Large intestine (tissue), 3 donors: Measurements from ENCODE around the gene CLINT1. TPM values are rescaled to one million over a fixed set of nuclear protein-coding genes. Genes with fewer than 3 reads are reported as not detected.

Experiments used
- DNase-seq, 2 donors: peaks; one replicate each; pipeline versions ENCODE4 v3.0.0 to v3.0.0-alpha.2; 2013
- H3K27ac ChIP-seq: one replicate; pipeline ENCODE4 v1.5.1; 2013; ENCODE audit warnings: low read length
- H3K27me3 ChIP-seq: 2 replicates; pipeline ENCODE4 v1.6.1; 2013; ENCODE audit warnings: low read length; ENCODE audit not compliant: control insufficient read depth, insufficient read depth
- H3K36me3 ChIP-seq: 2 replicates; pipeline ENCODE4 v1.6.1; 2013; ENCODE audit warnings: low read length; ENCODE audit not compliant: control insufficient read depth, insufficient read depth
- H3K4me1 ChIP-seq: one replicate; pipeline ENCODE4 v1.6.1; 2013; ENCODE audit warnings: low read length; ENCODE audit not compliant: control insufficient read depth, insufficient read depth
- H3K4me3 ChIP-seq: one replicate; pipeline ENCODE4 v1.5.1; 2013; ENCODE audit warnings: low read length
- H3K9me3 ChIP-seq: one replicate; pipeline ENCODE4 v1.6.1; 2013; ENCODE audit warnings: mild to moderate bottlenecking, low read depth, low read length, moderate library complexity; ENCODE audit not compliant: control insufficient read depth
- whole genome bisulfite sequencing: methylation state at CpG from one replicate; pipeline ENCODE4 v1.1.5; 2013; ENCODE audit warnings: low lambda C conversion rate; ENCODE audit not compliant: insufficient coverage; 5-methylcytosine and 5-hydroxymethylcytosine counted together
- polyA plus RNA-seq: library from polyadenylated mRNA; unstranded; fragments of 120-200 nt; gene quantifications from one replicate; pipeline ENCODE4 v1.2.1, GENCODE V29; 2013

CLINT1 gene
- polyA plus RNA-seq, 1 donor: 117 TPM

DNA sequence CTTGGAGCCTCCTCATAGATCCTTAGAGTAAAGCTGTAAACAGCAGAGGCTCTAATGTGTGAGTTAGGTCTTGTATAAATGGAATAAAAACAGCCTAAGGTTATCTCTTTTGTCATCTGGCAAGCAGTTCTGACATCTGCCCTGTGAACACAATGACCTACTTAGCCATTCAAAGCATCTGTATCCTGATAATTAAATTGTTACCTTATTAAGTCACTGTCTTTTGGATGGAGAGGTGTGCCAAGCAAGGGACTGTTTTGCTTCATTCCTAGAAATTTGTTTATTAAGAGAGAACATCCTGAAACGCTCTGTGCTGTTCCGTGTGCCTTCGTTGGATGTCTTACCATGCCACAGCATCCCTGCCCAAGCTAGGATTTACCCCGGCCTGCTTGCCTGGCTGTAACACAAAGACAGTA lies 113.9 kb downstream of the CLINT1 start:
- no CpG with 5 or more reads among the region's 4 CpGs for WGBS
- Histone ChIP-seq H3K4me1 (peaks cover 3% of the 10 kb centered on the region), H3K9me3 (no peaks in the 10 kb centered on the region), H3K36me3 (no peaks in the 10 kb centered on the region), H3K27ac (no peak overlapping the region), H3K4me3 (no peak overlapping the region), H3K27me3 (no peaks in the 10 kb centered on the region)
- peak in 1 of 2 donors; percentile 15 for DNase-seq

DNA sequence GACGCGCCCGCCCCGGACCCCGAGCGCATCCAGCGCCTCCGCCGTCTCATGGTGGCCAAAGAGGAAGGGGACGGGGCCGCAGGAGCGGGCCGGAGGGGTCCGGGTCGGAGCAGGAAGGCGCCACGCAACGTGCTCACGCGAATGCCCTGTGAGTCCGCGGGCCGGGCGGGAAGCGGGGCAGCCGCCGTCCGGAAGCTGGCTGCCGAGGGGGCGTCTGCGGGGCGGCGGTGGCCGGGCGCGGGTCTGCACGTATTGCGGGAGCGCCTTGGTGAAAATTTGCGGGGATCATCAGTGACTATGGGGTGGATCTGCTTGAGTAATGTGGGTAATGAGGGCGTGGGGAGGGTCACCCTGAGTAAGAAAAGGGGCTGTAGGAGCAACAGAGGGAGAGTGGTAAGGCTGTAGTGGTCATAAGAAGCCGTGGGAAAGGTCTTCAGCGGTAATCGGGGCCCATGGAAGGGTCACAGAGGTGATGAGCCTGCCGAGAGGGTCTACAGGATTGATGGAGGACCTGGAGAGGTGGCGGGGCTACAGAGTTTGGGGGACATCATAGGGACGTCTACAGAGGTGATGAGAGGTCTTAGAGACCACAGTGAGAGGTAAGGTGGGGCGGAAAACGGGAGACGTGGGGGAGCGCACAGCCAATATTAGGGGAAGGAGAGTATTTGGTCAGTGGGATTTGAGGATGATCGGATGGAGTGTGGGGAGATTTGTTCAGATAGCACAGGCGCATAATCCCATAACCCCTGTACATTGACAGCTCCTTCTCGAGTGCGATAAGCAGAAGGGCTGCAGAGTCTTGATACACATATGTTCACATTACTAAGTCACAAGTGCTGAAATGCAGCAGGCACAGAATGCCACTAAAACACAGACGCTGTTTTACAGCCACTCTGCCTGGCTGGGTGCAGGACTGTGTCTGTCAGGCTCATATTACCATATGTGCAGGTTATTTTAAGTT lies 114.6 kb downstream of the CLINT1 start:
- H3K4me3 ChIP-seq: peak overlapping the region; percentile 66

DNA sequence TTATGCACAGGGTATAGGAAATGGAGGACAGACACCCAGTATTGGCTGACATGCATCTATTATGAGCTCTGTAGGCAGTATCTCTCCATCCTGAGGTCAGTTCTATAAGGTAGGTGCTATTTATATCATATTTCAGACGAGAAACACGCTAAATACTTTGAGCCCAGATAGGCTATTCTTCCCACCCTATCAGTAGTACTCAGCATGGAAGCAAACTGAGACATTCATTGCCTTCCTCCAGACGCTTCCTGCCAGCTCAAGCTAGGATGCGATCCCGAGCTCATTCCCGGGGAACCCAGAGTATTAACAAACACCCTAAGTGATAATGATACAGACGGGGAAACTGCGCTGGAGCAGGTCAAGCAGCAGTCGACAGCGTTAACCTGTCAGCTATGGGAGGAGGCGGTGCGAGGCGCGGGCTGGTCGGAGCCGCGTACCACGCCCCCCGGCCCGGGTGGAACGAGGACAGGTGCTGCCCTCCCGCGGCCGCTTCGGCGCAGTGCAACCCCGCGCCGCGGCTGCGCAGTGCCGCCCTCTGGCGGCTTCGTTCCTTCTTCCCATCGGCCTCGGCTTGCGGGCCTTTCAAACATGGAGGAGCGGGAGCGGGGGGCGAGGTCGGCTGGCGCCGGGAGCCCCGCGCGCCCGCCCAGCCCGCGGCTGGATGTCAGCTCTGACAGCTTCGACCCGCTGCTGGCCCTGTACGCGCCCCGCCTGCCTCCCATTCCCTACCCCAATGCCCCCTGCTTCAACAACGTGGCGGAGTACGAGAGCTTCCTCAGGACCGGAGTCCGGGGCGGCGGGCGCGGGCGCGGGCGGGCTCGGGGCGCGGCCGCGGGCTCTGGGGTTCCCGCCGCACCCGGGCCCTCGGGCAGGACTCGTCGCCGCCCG lies 115.5 kb downstream of the CLINT1 start, which contains the start of gene LSM11:
LSM11 (plus strand) TSS at position 550 of the 888 bp plus-strand sequence; CDS start at position 589, 39 bp downstream.
- Histone ChIP-seq H3K27ac (no peak within 1 kb of the TSS), H3K9me3 (no peaks in the 10 kb centered on the region), H3K36me3 (peaks cover 11% of the 10 kb centered on the region), H3K27me3 (no peaks in the 10 kb centered on the region), H3K4me1 (peaks cover 3% of the 10 kb centered on the region), H3K4me3 (peak within 1 kb of the TSS; percentile 66)
- no CpG with 5 or more reads among the region's 79 CpGs for WGBS
- DNase-seq: peak; percentile 85 to 94

More for the DNA sequence above, 114.6 kb downstream of the CLINT1 start:
- peaks cover 3% of the 10 kb centered on the region for H3K4me1 ChIP-seq
- no peak overlapping the region for H3K27ac ChIP-seq
- H3K36me3 ChIP-seq: peaks cover 6% of the 10 kb centered on the region
- WGBS: 0% methylated on average over 1 of the region's 56 CpGs
- peak in 1 of 2 donors; percentile 42 for DNase-seq
- H3K9me3 ChIP-seq: no peaks in the 10 kb centered on the region
- no peaks in the 10 kb centered on the region for H3K27me3 ChIP-seq

DNA sequence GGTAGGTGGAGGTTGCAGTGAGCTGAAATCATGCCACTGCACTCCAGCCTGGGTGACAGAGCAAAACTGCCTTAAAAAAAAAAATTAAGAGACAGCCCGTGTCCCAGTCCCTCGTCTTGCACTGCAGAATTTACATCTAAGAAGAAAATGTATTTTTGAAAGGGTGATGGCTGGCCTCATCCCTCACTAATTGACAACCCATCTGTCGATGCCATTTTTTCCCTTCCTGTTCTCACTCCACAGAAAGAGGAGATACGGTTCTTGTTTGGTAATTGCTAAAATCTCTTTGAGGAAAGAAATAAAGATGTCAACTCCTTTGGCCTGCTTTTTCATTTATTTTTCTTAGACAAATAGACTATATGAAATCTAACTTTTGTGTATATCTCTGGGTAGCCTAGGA lies 117.8 kb downstream of the CLINT1 start:
- no peak overlapping the region for H3K4me3 ChIP-seq
- DNase-seq: no peak
- peaks cover 22% of the 10 kb centered on the region for H3K36me3 ChIP-seq
- no peaks in the 10 kb centered on the region for H3K9me3 ChIP-seq
- no peaks in the 10 kb centered on the region for H3K27me3 ChIP-seq
- H3K4me1 ChIP-seq: peaks cover 3% of the 10 kb centered on the region
- 100% methylated on average over 1 of the region's 4 CpGs for WGBS
- no peak overlapping the region for H3K27ac ChIP-seq

DNA sequence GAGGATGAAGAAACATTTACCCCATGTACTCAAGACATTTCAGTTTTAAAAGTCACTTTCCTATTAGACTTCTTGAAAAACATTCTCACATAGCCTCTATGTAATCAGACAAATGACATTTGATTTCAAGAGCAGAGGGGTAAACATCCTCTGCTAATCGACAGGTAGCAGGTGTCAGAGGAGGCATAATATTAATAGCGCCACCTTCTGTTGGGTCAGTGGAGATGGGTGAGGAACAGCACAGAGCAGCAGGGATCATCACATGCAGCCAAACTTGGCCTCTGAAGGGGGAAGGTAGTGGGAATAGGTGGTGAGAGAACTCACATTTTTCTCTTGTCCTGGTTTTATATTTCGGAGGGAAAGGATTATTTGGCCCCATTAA lies 118.7 kb downstream of the CLINT1 start:
- Histone ChIP-seq H3K4me1 (peaks cover 3% of the 10 kb centered on the region), H3K9me3 (no peaks in the 10 kb centered on the region), H3K36me3 (peaks cover 23% of the 10 kb centered on the region), H3K27me3 (no peaks in the 10 kb centered on the region), H3K4me3 (no peak overlapping the region), H3K27ac (no peak overlapping the region)
- DNase-seq: peak in 1 of 2 donors; percentile 14
- WGBS: no CpG with 5 or more reads among the region's 3 CpGs

DNA sequence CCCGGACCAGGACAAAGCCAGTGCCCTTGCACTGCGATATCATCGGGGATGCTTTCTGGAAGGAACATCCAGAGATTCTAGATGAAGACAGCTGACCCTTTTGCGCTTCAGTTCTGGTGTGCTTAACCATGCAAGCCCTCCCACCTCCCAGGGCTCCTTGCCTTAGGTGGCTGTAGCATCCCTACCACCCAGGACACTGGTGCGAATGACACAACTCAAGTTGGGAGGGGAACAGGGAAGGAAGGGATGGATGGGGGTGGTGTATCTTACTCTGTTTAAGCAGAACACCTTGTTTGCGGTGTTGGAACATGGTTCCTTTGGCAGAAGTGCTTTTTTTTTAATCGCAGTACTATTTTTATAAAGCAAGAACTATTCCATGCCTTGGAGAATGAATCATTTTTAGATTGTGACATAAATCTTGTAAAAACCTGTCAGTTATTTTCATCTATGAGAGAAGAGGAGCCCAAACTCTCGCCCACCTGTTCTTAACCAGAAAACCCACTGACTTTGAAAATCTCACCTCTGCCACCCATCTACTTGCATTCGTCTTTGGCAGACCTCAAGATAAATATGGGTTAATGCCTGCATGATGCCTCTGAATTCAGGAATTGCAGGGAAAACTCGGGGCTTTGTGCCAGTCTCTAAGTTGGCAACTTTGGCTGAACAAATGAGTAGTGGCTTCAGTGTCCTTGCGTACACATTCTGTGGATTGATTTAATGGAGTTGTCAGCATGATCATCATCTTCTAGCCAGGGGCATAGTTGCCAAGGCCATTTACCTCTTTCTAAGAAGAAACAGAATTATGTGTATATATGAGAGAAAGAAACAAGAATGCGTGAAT lies 119.3 kb downstream of the CLINT1 start:
- Histone ChIP-seq H3K4me1 (peaks cover 3% of the 10 kb centered on the region), H3K4me3 (no peak overlapping the region), H3K36me3 (peaks cover 26% of the 10 kb centered on the region), H3K27me3 (no peaks in the 10 kb centered on the region), H3K27ac (no peak overlapping the region), H3K9me3 (no peaks in the 10 kb centered on the region)
- WGBS: 100% methylated on average over 2 of the region's 12 CpGs
- no peak for DNase-seq

DNA sequence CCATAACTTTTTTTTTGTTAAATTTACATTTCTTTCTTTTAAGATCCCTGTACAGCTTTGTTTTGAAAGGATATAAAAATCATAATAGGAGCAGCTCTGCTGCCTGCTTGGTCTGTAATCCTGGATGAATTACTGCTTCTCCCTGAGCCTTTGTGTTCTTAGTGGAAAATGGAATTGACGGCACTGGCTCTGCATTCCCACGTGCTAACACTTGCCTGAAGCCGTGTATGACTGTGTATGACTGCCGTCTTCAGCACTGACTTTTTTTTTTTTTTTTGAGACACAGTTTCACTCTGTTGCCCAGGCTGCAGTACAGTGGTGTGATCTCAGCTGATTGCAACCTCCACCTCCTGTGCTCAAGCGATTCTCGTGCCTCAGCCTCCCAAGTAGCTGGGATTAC lies 123.0 kb downstream of the CLINT1 start:
- H3K4me1 ChIP-seq: peaks cover 3% of the 10 kb centered on the region
- H3K36me3 ChIP-seq: peaks cover 42% of the 10 kb centered on the region
- no peak overlapping the region for H3K4me3 ChIP-seq
- no CpG with 5 or more reads among the region's 6 CpGs for WGBS
- no peaks in the 10 kb centered on the region for H3K27me3 ChIP-seq
- H3K9me3 ChIP-seq: no peaks in the 10 kb centered on the region
- no peak overlapping the region for H3K27ac ChIP-seq
- DNase-seq: no peak

Other genes starting within 250 kb of the CLINT1 start
- gene SOX30, start 206.7 kb downstream of the CLINT1 start, polyA plus RNA-seq: 1.0 TPM
- 0.87 TPM for gene C5orf52, start 187.6 kb downstream of the CLINT1 start, polyA plus RNA-seq
- gene THG1L, start 127.7 kb downstream of the CLINT1 start, polyA plus RNA-seq: 26.9 TPM
- gene LSM11, start 115.4 kb downstream of the CLINT1 start, polyA plus RNA-seq: 8.6 TPM